ENCODE measurements around the gene HAAO. TPM values are rescaled to one million over a fixed set of nuclear protein-coding genes. Genes with fewer than 3 reads are reported as not detected.

HAAO gene
- total RNA-seq, 4 donors from 2014 or later: 0.61 to 10.5 (median 5.2) TPM

- no peak overlapping the region for H3K27ac ChIP-seq
These were observed 34.2 kb downstream of the HAAO start for GRCh38 chr2:42757981-42758740.

GRCh38 chr2:42756966-42757513 is 35.3 kb downstream of the HAAO start:
- no peak for DNase-seq
- peaks cover 0 to 14% (median 3%) of the 10 kb centered on the region in 3 donors for H3K4me1 ChIP-seq
- TF ChIP-seq CTCF (IDR thresholded peaks at IDR 0.05) (no peak), POLR2A (IDR thresholded peaks at IDR 0.05) (no peak)
- intact Hi-C loops (cut with DNase I): no loop called here
- 86% methylated on average over 6 of the region's 6 CpGs; no CpG with 5 or more reads in 1 of the 2 donors for WGBS, 2 donors
- peaks cover 0 to 31% (median 0%) of the 10 kb centered on the region in 3 donors for H3K36me3 ChIP-seq
- no peaks in the 10 kb centered on the region for H3K27me3 ChIP-seq
- no peaks in the 10 kb centered on the region for H3K9me3 ChIP-seq
- no peak overlapping the region for H3K27ac ChIP-seq
- no peak overlapping the region for H3K4me3 ChIP-seq

More at GRCh38 chr2:42757981-42758740, 34.2 kb downstream of the HAAO start:
- Histone ChIP-seq H3K9me3 (no peaks in the 10 kb centered on the region), H3K36me3 (peaks cover 0 to 36% (median 0%) of the 10 kb centered on the region in 3 donors), H3K4me1 (peaks cover 0 to 14% (median 3%) of the 10 kb centered on the region in 3 donors), H3K27me3 (no peaks in the 10 kb centered on the region), H3K4me3 (no peak overlapping the region)
- WGBS, 2 donors: 78 to 91% methylated on average over 4 of the region's 4 CpGs
- intact Hi-C loops (cut with DNase I): no loop called here
- TF ChIP-seq POLR2A (IDR thresholded peaks at IDR 0.05): no peak
- TF ChIP-seq CTCF (IDR thresholded peaks at IDR 0.05): no peak
- no peak for DNase-seq

GRCh38 chr2:42756150-42756775 is 36.1 kb downstream of the HAAO start:
- Histone ChIP-seq H3K36me3 (peaks cover 0 to 31% (median 0%) of the 10 kb centered on the region in 3 donors), H3K9me3 (no peaks in the 10 kb centered on the region), H3K4me1 (peaks cover 0 to 14% (median 3%) of the 10 kb centered on the region in 3 donors), H3K27ac (no peak overlapping the region), H3K4me3 (no peak overlapping the region), H3K27me3 (no peaks in the 10 kb centered on the region)
- DNase-seq: no peak
- TF ChIP-seq POLR2A (IDR thresholded peaks at IDR 0.05) (no peak), CTCF (IDR thresholded peaks at IDR 0.05) (no peak)
- 77 to 81% methylated on average over 4 to 8 of the region's 10 CpGs for WGBS, 2 donors
- intact Hi-C loops (cut with DNase I): no loop called here

GRCh38 chr2:42755191-42755880 is 37.0 kb downstream of the HAAO start:
- H3K27me3 ChIP-seq: no peaks in the 10 kb centered on the region
- peaks cover 0 to 31% (median 0%) of the 10 kb centered on the region in 3 donors for H3K36me3 ChIP-seq
- H3K4me3 ChIP-seq: no peak overlapping the region
- 66 to 70% methylated on average over 11 to 13 of the region's 14 CpGs for WGBS, 2 donors
- no peaks in the 10 kb centered on the region for H3K9me3 ChIP-seq
- intact Hi-C loops (cut with DNase I): no loop called here
- TF ChIP-seq CTCF (IDR thresholded peaks at IDR 0.05): no peak
- no peak for TF ChIP-seq POLR2A (IDR thresholded peaks at IDR 0.05)
- H3K27ac ChIP-seq: peak overlapping the region in 2 of 4 donors; percentile 0 to 23
- H3K4me1 ChIP-seq: peaks cover 0 to 14% (median 3%) of the 10 kb centered on the region in 3 donors
- no peak for DNase-seq
